Inferior parietal cortex (tissue), 1 donor: ENCODE data around the gene EVI2A.
"Not testable (repeated sequence)": the region's sequence is repeated elsewhere in the genome, so short reads cannot be mapped to it uniquely, and the experiment has no call there.

Source experiments
- DNase-seq: peaks from one replicate; pipeline ENCODE4 v3.0.0-alpha.2; 2016; ENCODE audit errors: extremely low spot score

The EVI2A gene

GRCh38 chr17:31312223-31312622 lies 9.2 kb downstream of the EVI2A start:
- DNase-seq = not testable (repeated sequence)

DNA sequence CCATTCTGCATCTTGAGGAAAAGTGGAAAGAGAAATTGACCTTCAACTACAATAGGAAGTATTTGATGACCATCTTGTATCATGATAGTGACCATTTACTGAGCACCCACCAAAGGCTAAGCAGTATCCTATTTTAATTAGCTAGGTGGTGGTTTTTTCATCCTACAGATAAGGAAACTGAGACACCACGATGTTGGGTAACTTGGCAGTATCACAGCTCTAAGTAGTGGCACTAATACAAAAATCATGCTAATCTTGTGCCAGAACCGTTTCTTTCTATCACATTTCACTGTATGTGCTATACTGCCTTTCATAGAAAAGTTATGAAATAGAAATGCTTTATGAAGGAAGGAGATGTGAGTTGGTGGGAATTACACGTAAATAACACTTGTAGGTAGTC lies 9.9 kb downstream of the EVI2A start:
- DNase-seq = no peak

DNA sequence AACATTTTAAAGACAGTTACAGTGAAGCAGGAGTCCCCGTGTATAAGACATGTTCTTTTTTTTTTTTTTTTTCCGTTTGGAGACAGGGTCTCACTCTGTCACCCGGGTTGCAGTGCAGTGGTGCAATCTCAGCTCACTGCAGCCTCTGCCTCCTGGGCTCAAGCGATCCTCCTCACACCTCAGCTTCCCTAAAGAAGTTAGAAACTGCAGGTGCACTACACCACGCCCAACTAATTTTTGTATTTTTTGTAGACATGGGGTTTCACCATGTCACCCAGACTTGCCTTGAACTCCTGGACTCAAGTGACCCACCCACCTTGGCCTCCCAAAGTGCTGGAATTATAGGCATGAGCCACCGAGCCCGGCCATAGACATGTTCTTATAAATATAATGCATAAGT lies 10.5 kb downstream of the EVI2A start:
- no peak for DNase-seq

DNA sequence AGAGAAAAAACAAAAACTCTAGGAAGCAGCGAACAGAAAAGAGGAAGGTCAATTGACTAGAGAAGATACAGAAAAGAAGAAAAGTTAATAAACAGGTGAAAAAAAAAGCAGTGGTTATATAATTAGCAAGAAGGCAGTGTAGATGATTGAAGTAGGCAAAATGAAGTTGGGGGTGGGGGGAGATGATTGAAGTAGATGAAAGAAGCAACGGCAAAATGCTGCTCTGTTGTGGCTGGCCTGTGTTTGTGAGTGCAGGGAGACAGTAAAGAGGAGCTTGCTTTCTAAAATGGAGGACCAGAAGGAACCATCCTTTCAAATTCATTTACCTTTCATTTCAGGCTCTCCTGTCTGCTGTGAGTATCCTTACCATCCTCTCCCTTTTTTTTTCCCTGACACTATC lies 11.2 kb downstream of the EVI2A start:
- DNase-seq = no peak

GRCh38 chr17:31309556-31309955 lies 11.9 kb downstream of the EVI2A start:
- DNase-seq = no peak

DNA sequence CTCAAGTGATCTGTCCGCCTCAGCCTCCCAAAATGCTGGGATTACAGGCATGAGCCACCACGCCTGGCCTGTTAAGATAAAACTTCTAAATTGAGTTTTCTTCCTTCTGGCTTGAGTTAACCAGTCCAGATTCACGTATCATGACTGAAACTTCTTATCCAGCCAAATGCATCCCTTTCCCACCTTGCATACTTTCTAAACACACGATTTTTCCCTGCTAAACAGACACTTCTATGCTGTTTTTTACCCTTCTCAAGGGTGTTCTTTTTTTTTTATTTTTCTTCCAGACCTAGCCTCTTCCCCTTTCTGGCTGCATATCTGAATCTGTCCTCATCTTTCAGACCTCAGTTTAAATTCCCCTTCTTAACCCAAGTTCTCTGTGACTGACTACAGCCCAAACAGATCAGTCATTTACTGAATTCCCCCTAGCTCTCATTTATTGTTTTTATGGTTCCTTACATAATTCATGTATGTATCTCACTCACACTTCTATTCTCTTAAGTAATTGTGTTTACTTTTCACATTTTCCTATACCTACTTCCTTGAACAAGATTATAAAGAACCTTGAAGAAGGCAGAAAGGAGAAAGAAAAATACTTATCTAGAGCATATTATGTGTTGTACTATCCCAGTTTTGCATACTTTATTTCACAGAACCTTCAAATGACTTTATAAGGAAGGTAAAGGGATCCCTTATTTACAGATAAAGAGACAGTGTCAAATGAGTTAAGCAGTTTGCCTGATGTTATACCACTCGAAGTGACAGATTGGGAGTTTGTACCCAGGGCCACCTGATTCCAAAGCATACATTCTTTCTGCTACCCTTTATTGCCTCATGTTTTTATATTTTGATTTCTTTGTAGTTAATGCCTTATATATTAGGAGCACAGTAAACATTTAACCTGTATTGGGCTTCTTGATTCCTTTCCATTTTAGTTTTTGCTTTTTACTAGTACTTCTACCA lies 12.8 kb downstream of the EVI2A start:
- no peak for DNase-seq

DNA sequence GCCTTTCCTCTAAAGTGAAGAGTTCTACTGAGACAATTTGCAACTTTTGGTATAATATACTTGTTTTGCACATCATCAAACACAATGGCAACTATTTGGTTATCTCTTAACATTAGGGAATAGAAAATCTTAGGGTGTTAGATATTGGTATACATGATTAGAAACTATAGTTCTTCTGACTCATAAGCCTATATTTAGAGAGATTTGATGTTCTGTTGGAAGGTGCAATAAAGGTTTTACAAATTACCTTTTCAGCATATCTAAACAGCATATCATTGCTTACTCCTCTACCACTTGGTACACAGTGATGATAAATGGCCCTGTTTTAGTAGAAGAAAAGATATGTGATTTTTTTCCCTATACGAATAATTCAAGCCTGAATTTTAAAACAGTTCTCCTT lies 13.8 kb downstream of the EVI2A start:
- DNase-seq = no peak

DNA sequence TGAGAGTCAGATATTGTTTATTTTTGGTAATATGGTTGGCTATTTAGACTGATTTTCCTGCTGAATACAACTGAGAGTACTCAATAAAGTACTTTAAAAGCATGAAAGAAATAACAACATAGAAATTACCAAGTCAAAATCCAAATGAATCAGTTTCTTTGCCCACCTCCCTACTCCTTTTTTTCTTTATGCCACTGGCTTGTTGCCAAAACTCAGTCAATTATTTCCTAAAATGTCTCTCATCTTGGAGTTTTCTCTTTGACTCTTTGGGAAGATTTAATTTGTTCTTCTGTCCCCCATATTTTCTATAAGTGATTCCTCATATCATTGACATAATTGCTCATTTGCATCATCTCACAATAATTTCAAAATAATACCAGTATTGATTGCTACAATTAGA lies 21.8 kb downstream of the EVI2A start:
- no peak for DNase-seq

GRCh38 chr17:31297090-31297489 lies 24.3 kb downstream of the EVI2A start, which contains the start of gene OMG:
Gene OMG (minus strand): TSS chr17:31297239. CDS start chr17:31296331, 908 bp downstream.
- DNase-seq = peak; percentile 79

- peak; percentile 78 for DNase-seq
These were observed 25.3 kb downstream of the EVI2A start for GRCh38 chr17:31296142-31296541.

DNA sequence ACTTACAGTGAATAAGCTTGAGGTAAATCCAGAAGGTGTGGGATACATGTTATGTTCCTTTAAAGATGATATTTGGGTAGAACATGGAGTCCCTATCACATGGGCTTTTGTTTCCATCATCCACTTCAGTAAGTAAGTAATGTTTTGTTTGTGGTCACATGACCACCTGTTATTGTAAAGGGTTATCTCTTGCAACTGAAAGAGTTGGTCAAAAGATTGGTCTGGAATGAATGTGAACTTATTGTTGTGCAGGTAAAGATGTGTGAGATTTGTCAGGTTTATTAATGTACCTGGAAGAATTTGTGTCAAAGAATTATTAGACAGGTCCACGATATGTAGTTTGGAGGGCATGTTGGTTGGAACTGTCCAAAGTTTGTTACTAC lies 25.9 kb downstream of the EVI2A start:
- DNase-seq = peak; percentile 51

DNA sequence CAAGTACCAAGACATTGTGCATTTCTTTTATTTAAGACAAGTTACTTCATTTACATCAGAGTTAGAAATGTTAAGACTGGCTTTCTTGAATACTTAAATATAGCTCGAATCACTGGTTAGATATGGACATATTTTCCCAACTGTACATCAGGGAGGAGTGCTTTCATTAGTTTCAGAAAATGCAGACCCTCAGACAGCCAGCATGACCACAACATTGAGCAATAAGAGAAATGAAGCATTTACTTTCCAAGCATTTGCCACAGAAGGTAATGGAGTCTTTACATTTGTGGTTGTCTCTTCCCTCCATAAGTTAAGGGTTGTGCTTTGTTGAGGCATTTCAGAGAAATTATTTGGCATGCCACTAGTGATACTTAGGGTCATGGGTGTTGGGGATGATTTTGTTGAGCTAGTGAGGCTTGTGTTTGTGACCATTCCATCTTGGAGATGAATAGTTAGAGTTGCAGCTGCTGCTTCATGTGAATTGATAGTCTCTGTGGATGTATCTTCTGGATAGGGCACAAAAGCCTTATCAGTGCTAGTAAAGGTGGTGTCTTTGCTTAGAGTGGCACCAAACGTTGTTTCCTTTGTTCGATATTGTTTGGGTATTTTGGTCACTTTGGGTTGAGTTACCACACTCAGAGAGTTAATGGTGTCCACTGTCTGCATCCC lies 26.5 kb downstream of the EVI2A start:
- DNase-seq = no peak

DNA sequence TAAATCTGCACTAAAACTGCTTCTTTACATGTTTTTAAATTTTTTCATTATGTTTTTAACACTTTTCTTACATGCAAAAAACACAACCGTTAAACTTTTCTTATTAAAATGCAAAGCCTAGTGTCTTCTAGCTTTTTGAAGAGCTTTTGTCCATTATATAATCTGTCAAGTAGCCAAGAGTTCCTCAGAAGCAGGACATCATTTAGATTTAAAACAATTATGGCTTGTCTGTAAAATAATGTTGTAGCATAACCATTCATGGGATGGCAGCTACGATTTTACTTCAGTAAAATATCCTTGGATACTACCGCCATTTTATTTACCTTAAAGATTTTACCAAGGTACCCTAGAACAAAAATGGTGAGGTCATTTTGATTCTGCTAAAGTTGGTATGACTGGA lies 27.2 kb downstream of the EVI2A start:
- DNase-seq = peak; percentile 68

DNA sequence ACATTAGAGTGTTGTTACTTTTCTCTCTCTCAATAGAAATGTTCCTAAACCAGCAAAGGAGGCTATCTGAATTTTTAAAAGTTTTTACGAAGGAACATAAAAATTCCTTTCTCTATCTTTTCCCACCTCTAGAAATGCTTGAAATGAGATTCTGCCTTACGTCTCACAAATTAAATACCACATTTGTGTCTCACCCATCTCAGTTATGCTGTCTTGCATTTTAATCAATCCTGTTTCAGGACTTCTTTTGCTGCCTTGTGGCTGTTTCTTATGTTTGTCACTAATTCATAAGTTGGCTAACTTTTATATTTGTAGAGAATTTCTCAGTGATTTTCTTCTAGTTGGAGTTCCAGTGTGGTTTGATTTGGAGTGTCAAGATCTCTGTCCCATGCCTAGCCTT lies 27.8 kb downstream of the EVI2A start:
- DNase-seq = peak; percentile 32

GRCh38 chr17:31291820-31292219 lies 29.6 kb downstream of the EVI2A start:
- no peak for DNase-seq

DNA sequence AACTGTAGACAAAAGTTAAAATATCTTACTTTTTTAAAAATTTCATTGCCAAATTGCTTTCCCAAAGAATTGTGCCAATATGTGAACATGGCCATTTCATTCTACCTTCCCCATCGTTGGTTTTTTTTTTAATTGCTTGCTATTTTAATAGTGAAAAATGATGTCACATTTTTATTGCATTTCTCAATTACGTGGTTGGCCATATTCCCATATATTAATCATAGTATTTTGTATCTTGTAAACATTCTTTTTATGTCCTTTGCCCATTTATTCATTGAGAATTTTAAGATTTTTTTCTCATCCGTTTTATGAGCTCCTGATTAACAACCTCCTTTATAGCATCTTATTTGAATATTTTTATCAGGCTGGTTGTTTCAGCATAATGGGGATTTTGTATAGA lies 31.6 kb downstream of the EVI2A start:
- DNase-seq = no peak

DNA sequence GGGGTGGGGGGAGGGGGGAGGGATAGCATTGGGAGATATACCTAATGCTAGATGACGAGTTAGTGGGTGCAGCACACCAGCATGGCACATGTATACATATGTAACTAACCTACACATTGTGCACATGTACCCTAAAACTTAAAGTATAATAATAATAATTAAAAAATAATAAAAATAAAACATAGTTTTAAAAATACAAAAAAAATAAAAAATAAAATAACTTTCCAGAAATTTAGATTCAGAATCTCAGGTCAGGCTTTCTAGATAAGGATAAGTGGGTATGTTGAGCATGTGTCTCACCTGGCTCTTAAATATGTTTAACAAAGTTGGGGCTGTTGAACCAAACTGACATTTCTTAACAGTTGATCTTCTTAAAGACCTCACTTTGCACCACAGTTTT lies 33.5 kb downstream of the EVI2A start:
- DNase-seq = not testable (repeated sequence)

GRCh38 chr17:31286587-31286986 lies 34.8 kb downstream of the EVI2A start:
- no peak for DNase-seq

DNA sequence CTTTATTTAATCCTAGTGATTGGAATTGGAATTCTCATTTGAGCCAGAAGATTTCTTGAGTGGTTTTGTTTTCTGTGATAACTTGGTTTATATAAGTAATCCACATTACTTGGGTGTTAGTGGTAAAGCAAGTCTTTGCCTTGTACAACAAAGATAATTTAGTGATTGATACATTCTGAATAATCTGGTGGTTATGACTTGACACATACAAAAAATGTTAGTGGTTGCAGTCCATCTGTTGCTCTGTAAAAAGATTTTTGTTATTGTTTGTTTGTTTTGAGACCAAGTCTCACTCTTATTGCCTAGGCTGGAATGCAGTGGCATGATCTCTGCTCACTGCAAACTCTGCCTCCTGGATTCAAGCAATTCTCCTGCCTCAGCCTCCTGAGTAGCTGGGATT lies 37.6 kb downstream of the EVI2A start:
- no peak for DNase-seq

GRCh38 chr17:31281061-31281460 lies 40.4 kb downstream of the EVI2A start:
- no peak for DNase-seq

- no peak for DNase-seq
These were observed 42.0 kb downstream of the EVI2A start for GRCh38 chr17:31279401-31279800.

DNA sequence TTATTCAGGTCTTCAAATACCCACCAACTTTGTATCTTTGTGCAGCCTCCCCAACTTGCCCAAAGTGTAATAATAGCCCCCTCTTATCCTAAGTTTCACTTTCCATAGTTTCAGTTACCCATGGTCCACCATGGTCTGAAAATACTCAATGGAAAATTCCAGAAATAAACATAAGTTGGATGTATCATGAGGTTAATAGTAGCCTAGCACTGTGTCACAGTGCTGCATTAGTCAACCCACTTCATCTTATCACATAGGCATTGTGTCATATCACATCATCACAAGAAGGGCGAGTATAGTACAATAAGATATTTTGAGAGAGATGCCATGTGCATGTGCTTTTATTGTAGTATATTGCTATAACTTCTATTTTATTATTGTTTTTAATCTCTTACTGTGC lies 46.3 kb downstream of the EVI2A start:
- DNase-seq = no peak

GRCh38 chr17:31274252-31274651 lies 47.2 kb downstream of the EVI2A start:
- no peak for DNase-seq
